GM21529 (cell line): ENCODE results near the gene TMPRSS2.
A peak's percentile ranks its signal among the peaks of the same experiment; 100 is the strongest.

Source experiments
- ATAC-seq: cut with Tn5 transposase; IDR thresholded peaks from one replicate; pipeline ENCODE4 v1.9.1; 2021; ENCODE audit not compliant: unreplicated experiment

TMPRSS2 gene

DNA sequence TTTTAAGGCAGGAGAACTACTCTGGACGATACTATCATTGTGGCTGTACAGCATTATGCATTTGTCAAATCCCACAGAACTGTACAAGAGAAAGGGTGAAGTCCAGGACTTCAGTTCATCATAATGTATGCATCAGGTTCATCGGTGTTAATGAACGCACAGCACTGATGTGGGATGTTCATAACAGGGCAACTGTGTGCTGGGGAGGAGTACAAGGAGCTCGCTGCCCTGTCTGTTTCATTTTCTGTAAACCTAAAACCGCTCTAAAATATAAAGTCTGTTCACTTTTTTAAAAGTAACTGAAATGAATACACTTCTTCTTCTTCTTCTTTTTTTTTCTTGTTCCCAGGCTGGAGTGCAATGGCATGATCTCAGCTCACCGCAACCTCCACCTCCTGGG is 25.0 kb downstream of the TMPRSS2 start:
- ATAC-seq = no peak

DNA sequence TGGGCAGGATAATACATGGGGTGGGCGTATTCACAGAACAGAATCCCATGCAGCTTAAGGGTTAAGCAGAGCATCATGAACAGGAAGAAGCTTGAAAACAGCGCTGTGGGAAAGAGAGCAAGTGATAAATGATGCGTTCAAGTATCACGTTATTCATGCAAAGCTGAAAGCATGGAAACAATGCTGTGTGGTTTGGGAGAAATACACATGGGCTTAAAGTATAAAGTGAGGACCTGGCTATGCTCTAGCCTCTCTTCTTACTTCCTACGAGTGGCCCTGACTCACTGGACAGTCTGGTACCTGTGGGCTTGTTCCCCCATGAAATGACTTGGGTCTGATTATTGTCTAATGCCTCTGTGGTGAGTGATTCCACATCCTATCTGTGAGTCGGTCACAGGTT is 25.7 kb downstream of the TMPRSS2 start:
- ATAC-seq = no peak

DNA sequence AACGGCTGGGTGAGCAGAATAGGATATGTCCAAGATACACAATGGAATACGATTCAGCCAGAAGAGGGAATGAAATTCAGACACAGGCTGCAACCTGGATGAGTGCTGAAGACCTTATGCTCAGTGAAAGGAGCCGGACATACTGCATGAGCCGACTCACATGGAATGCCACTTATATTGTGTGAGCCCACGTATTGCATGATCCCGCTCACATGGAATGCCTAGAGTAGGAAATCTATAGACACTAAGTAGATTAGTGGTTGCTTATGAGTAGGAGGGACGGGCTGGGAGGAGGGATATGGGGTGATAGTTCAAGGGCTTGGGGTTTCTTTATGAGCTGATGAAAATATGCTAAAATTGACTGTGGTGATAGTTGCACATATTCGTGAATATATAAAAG is 26.8 kb downstream of the TMPRSS2 start:
- ATAC-seq = no peak

DNA sequence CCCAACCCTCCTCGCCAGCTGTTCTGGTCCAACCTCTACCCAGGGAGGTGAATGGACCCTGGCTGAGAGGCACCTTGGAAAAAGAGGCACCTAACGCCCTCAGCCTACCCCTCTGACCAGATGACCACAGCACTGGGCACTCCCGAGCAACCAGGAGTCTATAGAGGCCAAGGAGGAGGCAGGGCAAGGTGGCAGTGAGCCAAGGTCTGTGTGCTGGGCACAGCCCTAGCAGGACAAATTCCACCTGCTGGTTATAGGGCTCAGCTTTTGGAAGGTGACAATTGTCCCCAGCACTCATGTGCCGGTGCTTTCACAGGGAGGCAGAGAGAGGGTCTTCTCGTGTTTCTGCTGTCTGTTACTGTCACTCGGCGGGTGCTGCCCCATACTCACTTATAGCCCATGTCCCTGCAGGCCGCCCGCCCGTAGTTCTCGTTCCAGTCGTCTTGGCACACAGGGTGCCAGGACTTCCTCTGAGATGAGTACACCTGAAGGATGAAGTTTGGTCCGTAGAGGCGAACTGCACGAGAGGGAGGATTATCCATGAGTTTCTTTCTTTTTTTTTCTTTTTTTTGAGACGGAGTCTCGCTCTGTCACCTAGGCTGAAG is 27.8 kb downstream of the TMPRSS2 start:
- no peak for ATAC-seq

DNA sequence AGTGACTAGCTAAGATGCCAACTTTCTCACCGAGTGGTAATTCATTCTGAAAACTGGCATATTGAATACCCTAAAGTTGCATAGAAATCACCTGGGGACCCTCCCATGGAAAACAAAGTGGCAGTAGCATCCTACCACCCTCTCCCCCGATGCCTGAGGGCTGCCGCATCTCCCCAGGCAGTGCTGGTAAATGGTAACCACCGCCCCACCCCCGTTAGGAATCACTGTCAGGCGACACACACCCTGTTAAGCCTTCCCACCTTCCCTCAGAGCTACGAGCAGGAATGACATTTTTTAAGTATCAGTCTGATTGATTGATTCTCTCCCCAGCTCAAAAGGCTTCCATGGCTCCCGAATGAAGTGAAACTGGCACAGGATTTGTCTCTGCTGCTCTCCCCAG is 28.3 kb downstream of the TMPRSS2 start:
- ATAC-seq = no peak

DNA sequence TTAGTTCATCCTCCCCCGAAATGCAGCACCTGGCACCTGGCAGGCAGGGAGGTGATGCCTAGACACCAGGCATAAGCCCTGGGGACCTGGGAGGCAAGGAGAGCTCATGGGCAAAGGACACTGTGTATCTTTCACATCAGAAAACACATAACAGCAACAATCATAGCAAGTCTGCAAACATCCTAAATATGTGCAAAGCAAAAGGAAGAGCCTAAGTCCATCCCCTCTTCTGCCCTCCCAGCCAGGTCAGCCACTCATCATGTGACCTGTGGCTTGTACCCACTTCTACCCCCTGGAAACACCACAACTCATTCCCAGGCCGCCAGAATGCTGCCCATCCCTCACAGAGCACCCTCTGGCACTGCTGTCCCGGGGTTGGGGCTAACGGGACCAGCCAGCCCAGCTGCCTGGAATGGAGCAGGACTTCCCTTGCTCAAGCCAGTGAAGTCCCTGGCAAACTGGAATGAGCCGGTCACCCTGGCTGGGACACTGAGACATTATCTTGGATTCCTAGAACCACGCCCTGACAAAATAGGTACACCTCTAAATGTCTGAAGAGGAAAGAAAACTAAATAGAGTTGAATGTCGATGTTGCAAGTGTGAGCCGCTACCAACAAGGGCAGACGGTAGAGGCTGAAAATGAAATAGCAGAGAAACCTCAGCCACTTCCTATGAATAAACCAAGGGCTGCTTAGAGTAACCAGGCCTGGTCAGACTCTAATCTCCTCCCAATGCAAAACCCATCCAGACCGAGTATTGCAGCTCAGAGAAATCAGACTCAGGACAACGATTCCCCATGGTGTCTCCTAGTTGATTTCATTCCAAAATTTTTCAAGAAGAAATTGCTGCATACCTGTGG is 29.4 kb downstream of the TMPRSS2 start:
- no peak for ATAC-seq

DNA sequence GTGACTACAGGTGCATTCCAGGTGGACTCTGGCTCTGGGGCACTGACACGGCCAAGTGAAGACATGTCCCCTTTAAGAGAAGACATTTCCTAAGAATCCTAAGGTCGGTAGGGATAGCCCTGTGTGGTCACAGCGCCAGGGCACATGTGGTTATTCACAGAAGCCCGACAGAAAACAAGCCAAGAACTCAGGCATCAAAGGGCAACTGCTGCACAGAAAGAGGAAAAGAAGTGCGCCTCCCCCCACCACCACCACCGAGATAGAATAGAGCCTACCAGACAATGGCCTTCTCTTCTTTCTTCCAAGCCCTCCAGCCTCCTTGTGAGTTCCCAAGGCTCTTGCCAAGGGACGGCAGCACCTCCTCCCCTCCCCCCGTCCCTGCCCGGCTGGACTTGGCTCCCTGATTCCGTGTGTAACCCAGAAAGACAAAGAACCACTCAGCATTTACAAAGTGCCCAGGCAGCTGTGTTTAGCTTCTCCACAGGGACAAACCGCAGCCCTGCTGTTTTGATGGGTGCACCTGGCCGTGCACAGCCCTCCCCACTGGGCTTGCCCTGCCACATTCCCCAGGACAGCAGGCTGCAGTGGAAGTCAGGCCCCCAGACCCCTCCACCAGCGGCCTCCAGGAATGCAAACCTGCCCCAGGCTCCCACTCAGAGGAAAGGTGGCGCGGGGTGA is 30.2 kb downstream of the TMPRSS2 start:
- no peak for ATAC-seq

DNA sequence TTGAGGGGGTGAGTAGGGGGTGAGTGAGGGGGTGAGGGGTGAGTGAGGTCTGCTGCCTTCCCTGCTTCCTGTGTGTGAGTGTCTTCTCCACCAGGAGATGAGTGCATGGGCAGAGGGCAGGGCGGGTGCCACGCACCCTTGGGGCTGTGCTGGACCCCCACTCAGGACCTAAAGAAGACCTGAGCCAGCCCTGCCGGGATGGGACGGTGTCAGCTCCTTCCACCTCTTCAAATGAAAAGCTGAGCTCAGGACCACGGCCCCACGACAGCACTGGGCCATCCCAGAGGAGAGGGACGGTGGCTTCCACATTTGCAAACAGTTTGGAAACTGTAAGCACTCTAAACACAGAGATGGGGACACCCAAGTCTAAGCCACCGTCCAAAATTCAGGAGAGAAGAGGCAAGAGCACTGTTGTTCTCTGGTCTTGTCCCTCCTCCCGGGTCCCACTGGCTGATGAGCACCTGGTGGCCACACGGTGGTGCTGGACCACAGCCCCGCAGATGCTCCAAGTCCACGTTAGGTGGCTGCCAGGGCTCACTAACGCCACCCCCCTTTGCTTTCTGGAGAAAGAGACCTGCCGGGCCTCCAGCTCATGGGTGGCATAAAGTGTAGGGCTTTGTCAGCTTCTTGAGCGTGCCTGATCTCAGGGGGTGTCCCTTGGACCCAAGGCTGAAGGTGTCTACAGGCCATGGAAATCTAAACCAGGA is 32.1 kb downstream of the TMPRSS2 start:
- no peak for ATAC-seq

DNA sequence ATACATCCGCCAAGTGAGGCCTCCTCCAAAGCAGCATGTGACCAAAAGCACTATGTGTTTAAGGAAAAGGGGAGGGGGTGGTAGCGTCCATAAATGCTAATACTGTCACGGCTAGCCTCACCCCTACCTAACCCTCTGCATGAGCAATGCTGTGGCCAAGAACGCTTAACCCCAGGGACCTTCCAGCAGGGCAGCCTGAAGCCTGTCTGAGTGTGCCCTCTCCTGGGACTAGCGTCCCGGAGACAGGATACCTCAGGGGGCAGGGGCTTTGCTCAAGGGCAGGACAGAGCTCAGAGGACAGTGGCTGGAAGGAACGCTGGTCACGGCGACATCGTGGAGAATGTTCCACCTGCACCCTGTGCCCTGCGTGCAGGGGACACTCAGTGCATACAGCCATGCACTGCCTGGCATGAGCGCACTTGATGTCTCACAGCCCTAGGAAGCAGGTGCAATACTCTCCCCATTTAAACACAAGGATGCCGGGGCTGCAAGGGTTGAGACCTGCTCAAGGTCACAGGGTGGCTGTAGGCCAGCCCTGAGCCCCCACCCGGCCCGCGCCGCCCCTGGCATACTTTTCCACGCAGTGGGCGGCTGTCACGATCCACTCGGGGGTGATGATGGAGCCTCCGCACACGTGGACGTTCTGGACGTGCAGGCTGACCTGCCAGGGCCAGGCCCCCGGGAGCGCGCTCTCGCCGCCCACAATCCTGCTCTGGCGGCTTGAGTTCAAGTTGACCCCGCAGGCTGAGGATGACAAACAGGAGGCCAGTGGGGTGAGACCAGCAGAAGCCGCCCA is 35.0 kb downstream of the TMPRSS2 start:
- ATAC-seq = no peak

DNA sequence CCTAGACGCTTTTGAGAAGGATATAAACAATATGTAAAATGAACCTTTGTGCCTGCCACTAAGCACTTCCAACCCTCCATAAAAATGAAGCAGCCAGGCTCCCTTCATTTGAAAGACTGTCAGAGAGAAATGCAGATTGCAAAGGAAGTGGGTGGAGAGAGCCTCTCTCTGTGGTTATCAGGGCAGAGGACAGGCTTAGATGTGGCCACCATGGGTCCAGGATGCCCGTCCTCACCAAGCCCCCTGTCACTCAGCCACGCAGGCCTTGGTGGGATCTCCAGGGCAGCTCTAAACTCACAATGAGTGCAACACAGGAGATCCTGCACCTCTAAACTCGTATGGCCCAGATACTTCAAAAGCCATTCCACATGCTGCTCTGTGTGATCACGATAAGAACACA is 37.9 kb downstream of the TMPRSS2 start:
- ATAC-seq = no peak

DNA sequence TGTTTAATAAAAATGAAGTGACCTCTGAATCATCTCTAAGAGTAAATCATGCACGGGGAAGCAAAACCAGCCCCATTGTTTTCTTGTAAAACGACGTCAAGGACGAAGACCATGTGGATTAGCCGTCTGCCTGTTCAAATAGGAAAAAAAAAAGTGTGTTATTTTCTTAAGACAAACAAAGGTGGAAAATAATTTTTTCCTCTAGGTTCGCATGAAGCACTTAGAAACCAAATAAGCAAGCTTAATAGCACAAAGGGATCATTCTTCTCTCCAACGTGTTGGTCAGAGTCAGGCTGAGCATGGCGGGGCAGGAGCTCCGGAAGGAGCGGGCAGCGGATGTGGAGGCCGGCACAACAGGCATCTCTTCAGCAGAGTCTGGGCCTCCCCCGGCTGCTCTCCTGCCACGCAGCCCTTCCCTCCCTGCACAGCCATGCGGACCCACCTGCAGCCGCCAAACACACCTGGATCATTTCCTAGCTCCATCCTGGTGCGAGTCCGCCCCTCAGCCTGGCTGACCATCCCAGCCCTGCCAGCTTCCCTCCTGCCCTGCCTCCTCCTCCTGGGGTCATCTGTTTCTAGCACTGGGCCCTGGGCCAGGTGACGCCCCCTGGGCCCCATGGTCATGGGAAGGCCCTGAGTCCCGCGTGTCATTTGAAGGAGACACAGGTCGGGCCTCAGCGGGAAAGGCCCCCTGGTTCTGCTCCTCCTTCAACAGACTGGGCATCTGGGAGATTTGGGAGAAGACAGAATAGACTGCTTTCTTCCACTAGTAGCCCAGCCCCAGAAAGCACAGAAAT is 41.7 kb downstream of the TMPRSS2 start:
- ATAC-seq = no peak

DNA sequence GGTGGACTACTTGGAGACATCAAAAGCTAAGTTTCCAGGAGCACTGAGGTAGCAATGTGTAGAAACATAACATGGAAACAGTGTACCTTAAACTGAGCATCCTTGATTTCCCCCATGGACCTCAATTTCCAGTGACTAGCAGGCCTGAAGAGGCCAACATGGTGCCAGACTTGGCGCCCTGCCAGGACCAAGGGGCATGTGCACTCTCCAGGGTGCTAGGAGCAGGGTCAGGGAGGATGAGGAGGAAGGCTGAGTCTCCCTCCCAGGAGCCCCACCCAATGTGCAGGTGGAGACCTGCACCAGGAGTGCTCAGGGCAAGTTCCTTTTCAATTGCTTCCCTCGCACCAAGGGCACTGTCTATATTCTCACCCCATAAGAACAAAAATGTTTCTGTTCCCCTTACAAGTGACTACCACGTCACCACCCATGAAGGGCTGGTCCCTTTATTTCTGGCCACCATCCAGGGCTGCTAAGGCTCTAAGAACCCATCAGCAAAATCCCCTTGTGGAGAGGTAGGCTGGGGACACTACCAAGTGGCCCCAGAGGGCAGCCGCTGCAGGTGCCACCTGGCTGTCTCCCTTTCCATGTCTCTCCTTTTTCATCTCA is 42.7 kb downstream of the TMPRSS2 start:
- ATAC-seq = no peak

DNA sequence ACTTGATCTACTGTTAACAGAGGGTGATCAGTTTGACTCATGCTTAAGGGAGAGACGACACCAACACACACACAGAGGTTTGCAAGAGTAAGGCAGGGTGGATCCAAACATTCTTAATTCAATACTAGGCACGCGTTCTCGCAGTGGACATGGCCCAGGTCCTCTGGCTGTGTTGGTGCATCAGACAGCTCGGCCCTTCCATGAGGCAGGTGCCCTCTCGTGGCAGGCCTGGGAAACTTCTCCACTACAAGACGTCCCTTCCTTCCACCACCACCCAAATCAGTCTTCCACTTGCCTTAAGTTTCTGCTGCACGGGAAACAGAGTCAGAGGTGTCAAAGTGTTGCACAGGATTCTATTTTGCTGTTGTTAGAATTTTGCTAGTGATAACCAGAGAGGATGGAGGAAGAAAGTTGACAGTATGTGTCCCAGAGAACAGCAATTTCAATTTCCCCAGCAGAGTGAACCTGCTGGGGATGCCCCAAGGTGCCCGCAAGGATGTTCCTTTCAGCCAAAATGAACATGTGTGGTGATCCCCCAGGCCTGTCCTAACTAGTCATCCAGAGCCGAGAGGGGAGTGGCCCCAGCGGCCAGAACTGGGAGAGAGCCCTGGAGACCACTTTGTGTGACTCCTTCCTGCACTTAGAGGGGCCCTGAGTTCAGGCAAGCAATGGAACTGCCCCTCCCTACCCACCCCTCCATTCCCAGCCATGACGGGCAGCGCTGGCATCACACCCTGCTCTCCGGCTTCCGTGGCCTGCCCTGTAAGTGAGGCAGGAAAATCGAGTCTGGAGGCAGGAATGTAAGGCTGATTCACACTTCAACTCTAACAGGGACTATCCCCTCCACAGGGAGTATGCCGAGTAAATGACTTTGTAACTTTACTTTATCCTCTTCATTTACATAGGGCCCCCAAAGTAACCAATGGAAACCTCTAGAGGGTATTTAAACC is 47.1 kb downstream of the TMPRSS2 start:
- peak; percentile 57 for ATAC-seq

DNA sequence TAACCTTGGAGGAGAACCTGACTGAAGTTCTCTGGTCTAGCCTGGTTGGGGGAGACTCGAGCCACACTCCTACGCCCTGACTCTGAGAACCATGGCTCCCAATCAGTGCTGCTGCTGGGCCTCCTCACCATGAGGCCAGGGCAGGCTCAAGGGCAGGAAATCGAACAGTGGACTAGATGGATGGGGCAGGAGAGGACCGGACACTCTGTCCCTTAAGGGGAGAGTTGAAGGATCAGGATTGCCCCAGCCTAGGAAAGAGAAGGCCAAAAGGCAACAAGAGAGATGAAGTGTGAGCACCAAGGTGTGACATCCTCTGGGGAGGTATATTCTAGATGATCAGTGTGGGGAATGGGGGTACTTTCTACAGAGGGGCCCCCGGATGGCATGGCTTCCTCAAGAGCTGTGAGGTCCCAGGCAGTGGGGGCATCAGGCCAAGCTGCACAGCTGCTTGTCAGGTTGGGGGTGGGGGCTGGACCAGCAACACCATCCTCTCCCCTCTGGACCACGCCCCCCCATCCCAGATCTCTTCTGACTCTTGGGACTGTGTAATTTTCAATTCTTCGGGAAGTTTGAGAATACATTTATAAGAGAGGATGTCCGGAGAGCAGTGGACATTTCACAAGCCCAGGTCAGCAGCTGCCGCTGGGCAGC is 47.9 kb downstream of the TMPRSS2 start:
- no peak for ATAC-seq

DNA sequence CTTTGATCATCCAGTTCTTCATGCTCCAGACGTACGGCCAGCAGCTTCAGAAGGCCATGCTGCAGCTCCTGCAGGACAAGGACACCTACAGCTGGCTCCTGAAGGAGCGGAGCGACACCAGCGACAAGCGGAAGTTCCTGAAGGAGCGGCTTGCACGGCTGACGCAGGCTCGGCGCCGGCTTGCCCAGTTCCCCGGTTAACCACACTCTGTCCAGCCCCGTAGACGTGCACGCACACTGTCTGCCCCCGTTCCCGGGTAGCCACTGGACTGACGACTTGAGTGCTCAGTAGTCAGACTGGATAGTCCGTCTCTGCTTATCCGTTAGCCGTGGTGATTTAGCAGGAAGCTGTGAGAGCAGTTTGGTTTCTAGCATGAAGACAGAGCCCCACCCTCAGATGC is 49.4 kb downstream of the TMPRSS2 start:
- ATAC-seq = no peak

DNA sequence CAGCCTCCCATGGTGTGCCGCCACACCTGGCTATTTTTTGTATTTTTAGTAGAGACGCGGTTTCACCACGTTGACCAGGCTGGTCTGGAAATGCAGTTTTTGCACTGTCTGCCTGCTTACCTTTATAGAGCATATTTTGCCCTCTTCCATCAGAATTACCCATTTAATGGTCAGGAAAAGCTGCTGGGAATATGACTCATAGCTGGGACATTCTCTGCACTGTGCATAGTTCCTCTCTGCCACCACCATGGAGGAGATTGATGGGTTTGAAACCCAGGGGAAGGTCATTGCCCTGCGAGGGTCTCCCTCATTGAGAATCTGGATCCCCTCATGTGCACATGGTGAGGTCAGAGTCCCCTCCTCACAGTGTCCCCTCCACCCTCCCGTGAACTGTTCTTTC is 49.8 kb downstream of the TMPRSS2 start:
- ATAC-seq = no peak

DNA sequence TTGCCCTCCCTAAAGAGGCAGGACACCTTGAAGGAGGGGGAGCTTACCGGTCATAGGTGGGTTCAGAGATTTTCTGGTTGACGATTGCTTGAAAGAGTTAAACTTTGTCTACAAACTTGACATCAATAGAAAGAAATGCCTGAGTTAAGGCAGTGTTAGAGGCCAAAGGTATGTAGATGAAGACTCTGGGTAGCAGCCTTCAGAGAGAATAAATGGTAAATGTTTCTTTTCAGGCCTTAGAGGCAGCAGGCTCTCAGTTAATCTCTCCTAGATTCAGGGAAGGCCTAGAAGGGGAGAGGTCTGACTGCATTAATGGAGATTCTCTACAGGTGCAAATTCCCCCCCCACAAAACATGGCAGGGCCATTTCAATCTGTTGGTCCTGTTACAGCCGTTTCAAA is 54.2 kb downstream of the TMPRSS2 start:
- no peak for ATAC-seq

DNA sequence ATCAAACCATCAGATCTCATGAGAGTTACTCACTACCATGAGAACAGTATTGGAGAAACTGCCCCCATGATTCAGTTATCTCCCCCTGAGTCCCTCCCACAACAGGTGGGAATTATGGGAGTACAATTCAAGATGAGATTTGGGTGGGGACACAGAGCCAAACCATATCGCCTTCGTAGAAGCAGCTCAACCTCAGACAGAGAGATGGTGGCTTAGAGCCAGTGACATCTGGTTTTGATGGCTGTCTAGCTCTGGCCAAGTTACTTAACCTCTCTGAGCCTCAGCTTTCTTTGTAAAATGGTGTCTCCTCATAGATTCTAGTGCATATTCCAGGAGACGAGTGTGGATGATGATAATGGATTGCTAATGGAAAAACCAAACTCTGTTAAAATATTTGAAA is 54.8 kb downstream of the TMPRSS2 start:
- ATAC-seq = no peak
